HepG2 (cell line): ENCODE data around the gene IFIT1B. TPM values are rescaled to one million over a fixed set of nuclear protein-coding genes. Genes with fewer than 3 reads are reported as not detected.

ENCODE experiments used
- FIP1L1 ChIP-seq: fragments of 200-400 bp; formaldehyde crosslinking; IDR thresholded peaks from 2 replicates; pipeline ENCODE4 v1.6.1; 2018; ENCODE audit warnings: low read depth, mild to moderate bottlenecking, low read length, moderate library complexity, borderline replicate concordance; ENCODE audit not compliant: insufficient read depth
- HMG20B ChIP-seq: conservative IDR thresholded peaks from 2 replicates; pipeline ENCODE4 v1.6.1; 2016; ENCODE audit warnings: missing genetic modification reagents, missing compliant biosample characterization
- HNRNPUL1 ChIP-seq: fragments of 200-400 bp; formaldehyde crosslinking; IDR thresholded peaks from 2 replicates; pipeline ENCODE4 v1.6.1; 2017; ENCODE audit warnings: low read depth, mild to moderate bottlenecking, low read length, moderate library complexity
- MTERF4 ChIP-seq: sonication (generic); formaldehyde crosslinking; IDR thresholded peaks from 2 replicates; pipeline ENCODE4 v1.8.0; 2023; ENCODE audit warnings: mild to moderate bottlenecking, missing genetic modification reagents
- NCOA1 ChIP-seq: sonication (generic); formaldehyde crosslinking; IDR thresholded peaks from 2 replicates; pipeline ENCODE4 v1.9.0; 2021; ENCODE audit warnings: missing genetic modification reagents
- RBM39 ChIP-seq: fragments of 200-400 bp; formaldehyde crosslinking; IDR thresholded peaks from one replicate; pipeline ENCODE4 v1.6.1; 2018; ENCODE audit warnings: antibody characterized with exemption, mild to moderate bottlenecking, low read depth, low read length; ENCODE audit not compliant: poor library complexity, severe bottlenecking
- RXRA ChIP-seq: sonication (generic); formaldehyde crosslinking; IDR thresholded peaks from 2 replicates; pipeline ENCODE4 v1.5.1; 2020; ENCODE audit warnings: missing genetic modification reagents
- SOX5 ChIP-seq: IDR thresholded peaks from 2 replicates; pipeline ENCODE4 v1.6.1; 2016; ENCODE audit warnings: borderline replicate concordance
- ZHX2 ChIP-seq, 2 experiments: sonication (generic) in 1 of 2; formaldehyde crosslinking in 1 of 2; IDR thresholded peaks; 2 replicates each; pipeline versions ENCODE4 v1.6.1 to v1.9.0; 2014 to 2022; ENCODE audit warnings: antibody characterized with exemption in 1 of 2, borderline replicate concordance in 1 of 2, inconsistent platforms in 1 of 2, low read depth in 1 of 2, missing genetic modification reagents in 1 of 2
- ZNF256 ChIP-seq: sonication (generic); formaldehyde crosslinking; conservative IDR thresholded peaks from 2 replicates; pipeline ENCODE4 v1.4.0; 2020; ENCODE audit warnings: missing genetic modification reagents
- ZNF512 ChIP-seq: sonication (generic); formaldehyde crosslinking; IDR thresholded peaks from 2 replicates; pipeline ENCODE4 v1.4.0; 2020; ENCODE audit warnings: mild to moderate bottlenecking, missing genetic modification reagents
- ZNF616 ChIP-seq: sonication (generic); formaldehyde crosslinking; IDR thresholded peaks from 2 replicates; pipeline ENCODE4 v1.5.0; 2020; ENCODE audit warnings: low read depth, mild to moderate bottlenecking, missing genetic modification reagents
- ZNF749 ChIP-seq: sonication (generic); formaldehyde crosslinking; IDR thresholded peaks from 2 replicates; pipeline ENCODE4 v1.8.0; 2022; ENCODE audit warnings: mild to moderate bottlenecking, missing genetic modification reagents, moderate library complexity, borderline replicate concordance
- polyA plus RNA-seq, 8 experiments: library from polyadenylated mRNA; depleted of rRNA in 3 of 8; stranded (reverse) in 7 of 8; unstranded in 1 of 8; fragments of >200 nt; fragmentation: Illumina TruSeq in 4 of 8; extraction: Trizol in 4 of 8; gene quantifications; 2 replicates each; pipeline versions ENCODE4 v1.2.1 to v1.2.3, GENCODE V29; 2011 to 2016; ENCODE audit warnings: low read depth in 4 of 8, missing spikeins in 1 of 8, mixed read lengths in 1 of 8; ENCODE audit not compliant: insufficient read depth in 1 of 8
- total RNA-seq, 5 experiments: library from RNA; depleted of rRNA; stranded (reverse); fragments of >200 nt; fragmentation: Illumina TruSeq; extraction: Trizol; gene quantifications; 2 replicates each; pipeline ENCODE4 v1.2.3, GENCODE V29; 2016; ENCODE audit warnings: low read depth in 1 of 5
- TF ChIP-seq, protein P1 (sequence below): sonication (generic); formaldehyde crosslinking; IDR thresholded peaks from 2 replicates; pipeline ENCODE4 v1.9.0; 2022; ENCODE audit warnings: missing genetic modification reagents, mild to moderate bottlenecking, borderline replicate concordance
- TF ChIP-seq, protein P2 (sequence below): sonication (generic); formaldehyde crosslinking; IDR thresholded peaks from 2 replicates; pipeline ENCODE4 v1.8.0; 2022; ENCODE audit warnings: missing genetic modification reagents, mild to moderate bottlenecking, inconsistent platforms, borderline replicate concordance

IFIT1B gene
- total and polyA plus RNA-seq, 2 of the 13 experiments (the other 11 are each of a cell fraction or from before 2014, with no cell fraction given): not detected

GRCh38 chr10:89414879-89415821, 37.3 kb downstream of the IFIT1B start (continued):
- TF ChIP-seq ZHX2 (IDR thresholded peaks at IDR 0.05; ENCODE audit: low read depth) (no peak), ZHX2 (CRISPR knock-in tag; IDR thresholded peaks at IDR 0.05; ENCODE audit: borderline replicate concordance) (no peak), ZNF256 (CRISPR knock-in tag) (no peak), SOX5 (no peak), ZNF512 (no peak), RXRA (peak; percentile 34; the same call in 1 of the 2 replicates), ZNF616 (CRISPR knock-in tag) (no peak), HMG20B (CRISPR knock-in tag) (no peak), HNRNPUL1 (no peak), ZNF749 (CRISPR knock-in tag) (no peak), RBM39 (no peak), MTERF4 (CRISPR knock-in tag) (peak; percentile 39; the same call in 1 of the 2 replicates), NCOA1 (CRISPR knock-in tag) (no peak), FIP1L1 (no peak)
- TF ChIP-seq, protein P1, sequence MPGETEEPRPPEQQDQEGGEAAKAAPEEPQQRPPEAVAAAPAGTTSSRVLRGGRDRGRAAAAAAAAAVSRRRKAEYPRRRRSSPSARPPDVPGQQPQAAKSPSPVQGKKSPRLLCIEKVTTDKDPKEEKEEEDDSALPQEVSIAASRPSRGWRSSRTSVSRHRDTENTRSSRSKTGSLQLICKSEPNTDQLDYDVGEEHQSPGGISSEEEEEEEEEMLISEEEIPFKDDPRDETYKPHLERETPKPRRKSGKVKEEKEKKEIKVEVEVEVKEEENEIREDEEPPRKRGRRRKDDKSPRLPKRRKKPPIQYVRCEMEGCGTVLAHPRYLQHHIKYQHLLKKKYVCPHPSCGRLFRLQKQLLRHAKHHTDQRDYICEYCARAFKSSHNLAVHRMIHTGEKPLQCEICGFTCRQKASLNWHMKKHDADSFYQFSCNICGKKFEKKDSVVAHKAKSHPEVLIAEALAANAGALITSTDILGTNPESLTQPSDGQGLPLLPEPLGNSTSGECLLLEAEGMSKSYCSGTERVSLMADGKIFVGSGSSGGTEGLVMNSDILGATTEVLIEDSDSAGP (CRISPR knock-in tag): peak; percentile 49; the same call in 1 of the 2 replicates
- TF ChIP-seq, protein P2, sequence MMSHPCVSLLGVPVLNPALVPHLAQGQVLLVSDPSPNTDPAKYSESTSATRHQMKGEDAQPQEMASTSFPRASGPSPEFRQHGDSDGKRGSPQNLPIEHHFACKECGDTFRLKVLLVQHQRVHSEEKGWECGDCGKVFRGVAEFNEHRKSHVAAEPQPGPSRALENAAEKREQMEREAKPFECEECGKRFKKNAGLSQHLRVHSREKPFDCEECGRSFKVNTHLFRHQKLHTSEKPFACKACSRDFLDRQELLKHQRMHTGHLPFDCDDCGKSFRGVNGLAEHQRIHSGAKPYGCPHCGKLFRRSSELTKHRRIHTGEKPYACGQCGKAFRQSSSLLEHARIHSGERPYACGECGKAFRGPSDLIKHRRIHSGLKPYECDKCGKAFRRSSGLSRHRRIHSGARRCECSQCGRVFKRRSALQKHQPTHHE (CRISPR knock-in tag): no peak
